Sigmoid colon (tissue), 7 donors: ENCODE measurements around the gene SPAG5. TPM values are rescaled to one million over a fixed set of nuclear protein-coding genes. Genes with fewer than 3 reads are reported as not detected.

ENCODE experiments used
- DNase-seq: peaks from one replicate; pipeline ENCODE4 v3.0.0-alpha.2; 2019
- H3K27ac ChIP-seq, 4 donors: fragments of 200-600 bp; sonication (generic); one replicate each; pipeline ENCODE4 v1.5.1; 2016 to 2019; ENCODE audit warnings: mild to moderate bottlenecking in 1 of 4
- H3K27me3 ChIP-seq, 3 donors: fragments of 200-600 bp; sonication (generic); one replicate each; pipeline ENCODE4 v1.5.1; 2019; ENCODE audit warnings: mild to moderate bottlenecking in 1 of 3
- H3K36me3 ChIP-seq, 4 donors: fragments of 200-600 bp; sonication (generic); one replicate each; pipeline ENCODE4 v1.5.1; 2016 to 2019
- H3K4me1 ChIP-seq, 4 donors: fragments of 200-600 bp; sonication (generic); one replicate each; pipeline ENCODE4 v1.5.1; 2017 to 2019
- H3K4me3 ChIP-seq, 4 donors: fragments of 200-600 bp; sonication (generic); one replicate each; pipeline ENCODE4 v1.5.1; 2017 to 2019; ENCODE audit warnings: mild to moderate bottlenecking in 2 of 4, moderate library complexity in 1 of 4
- H3K9me3 ChIP-seq, 4 donors: fragments of 200-600 bp in 3 of 4; sonication (generic) in 3 of 4; one replicate each; pipeline versions ENCODE4 v1.5.1 to v1.6.1; 2013 to 2019
- EP300 ChIP-seq, 4 donors: sonication (generic); formaldehyde crosslinking; IDR thresholded peaks; one replicate each; pipeline ENCODE4 v1.6.1; 2017; ENCODE audit warnings: antibody characterized with exemption in 4 of 4
- POLR2A ChIP-seq, 2 donors: fragments of 450-650 bp; IDR thresholded peaks; one replicate each; pipeline ENCODE4 v1.6.1; 2016; ENCODE audit warnings: antibody characterized with exemption in 2 of 2, mild to moderate bottlenecking in 2 of 2, moderate library complexity in 2 of 2
- POLR2AphosphoS5 ChIP-seq, 4 donors: sonication (generic); formaldehyde crosslinking; IDR thresholded peaks; one replicate each; pipeline ENCODE4 v1.6.1; 2017; ENCODE audit warnings: antibody characterized with exemption in 4 of 4
- WGBS, 2 donors: extraction: QIAGEN DNeasy Blood & Tissue Kit; methylation state at CpG; one replicate each; pipeline ENCODE4 v1.1.7; 2013; 5-methylcytosine and 5-hydroxymethylcytosine counted together
- intact Hi-C: fragments of 100-400 bp; cut with DNase I; formaldehyde crosslinking; loops from one replicate; pipeline ENCODE4 v1.15.1; 2023
- polyA plus RNA-seq, 3 donors: library from polyadenylated mRNA; stranded (reverse); fragments of 200-250 nt; gene quantifications; one replicate each; pipeline ENCODE4 v1.2.3, GENCODE V29; 2013
- total RNA-seq, 4 donors: library from RNA; depleted of rRNA; stranded (reverse); fragments of >200 nt; gene quantifications; one replicate each; pipeline ENCODE4 v1.1.0, GENCODE V29; 2016
- TF ChIP-seq, protein P1 (sequence below), 4 experiments: fragments of 450-650 bp in 3 of 4; fragments of 200-600 bp in 1 of 4; IDR thresholded peaks; one replicate each; pipeline ENCODE4 v1.5.1; 2016 to 2019; ENCODE audit warnings: antibody characterized with exemption in 4 of 4, mild to moderate bottlenecking in 3 of 4, moderate library complexity in 2 of 4
- donor health status: healthy with polysubstance abuse.
- donor health status: Bipolar disorder and iron deficiency.
- donor health status: healthy.

The SPAG5 gene
- total and polyA plus RNA-seq, 7 donors, result 0.33 to 35.2 (median 3.9) TPM

DNA sequence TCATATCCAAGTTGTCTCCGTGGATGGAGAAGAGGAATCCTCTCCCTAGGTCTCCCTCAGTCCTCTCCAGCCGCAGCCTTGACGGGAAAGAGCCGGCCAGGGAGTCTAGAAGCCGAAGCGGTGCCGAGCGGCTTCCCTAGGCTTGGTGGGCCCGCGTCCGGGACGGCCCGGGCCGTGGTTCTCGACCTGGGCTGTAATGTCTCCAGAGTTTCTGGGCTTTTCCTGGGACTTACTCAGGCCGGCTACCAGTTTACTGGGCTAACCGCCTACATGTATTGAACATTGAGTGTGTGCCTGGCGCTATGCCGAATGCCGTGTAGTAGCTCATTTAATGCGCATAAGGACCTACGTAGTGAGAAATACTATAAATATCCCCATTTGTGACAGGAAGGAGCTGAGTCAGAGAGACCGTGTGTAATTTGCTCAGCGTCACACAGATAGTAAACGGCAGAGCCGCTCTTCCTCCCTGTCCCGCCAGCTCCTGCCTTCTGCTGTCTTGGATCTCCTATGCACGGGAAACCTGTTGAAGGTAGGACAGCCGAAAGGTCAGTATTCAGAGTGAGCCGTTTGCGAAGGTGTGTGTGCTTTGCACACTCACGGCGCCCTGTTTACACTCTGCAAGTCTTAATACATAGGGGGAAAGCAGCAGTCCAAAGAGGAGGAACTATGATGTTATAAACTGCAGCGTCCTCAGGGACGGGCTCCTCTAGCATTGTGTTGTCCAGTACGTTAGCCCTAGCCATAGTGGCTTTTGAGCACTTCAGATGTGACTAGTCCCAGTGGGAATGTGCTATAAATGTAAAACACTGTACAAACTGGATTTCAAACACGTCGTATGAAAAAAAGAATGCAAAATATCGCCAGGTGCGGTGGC lies 723 bp upstream of the SPAG5 start:
- Histone ChIP-seq H3K27ac (peak overlapping the region; percentile 85 to 92 (median 89)), H3K4me1 (peaks cover 2 to 19% (median 14%) of the 10 kb centered on the region in 4 donors), H3K9me3 (no peaks in the 10 kb centered on the region), H3K36me3 (no peaks in the 10 kb centered on the region), H3K4me3 (peak overlapping the region; percentile 52 to 63 (median 55)), H3K27me3 (no peaks in the 10 kb centered on the region)
- WGBS, 2 donors, result 2 to 6% methylated on average over 40 of the region's 40 CpGs
- intact Hi-C loops, result loop anchor here (2.0 to 5.0 kb wide), 2 partner anchors 29 to 47 kb away; partner anchors contain the start of genes PIGS and UNC119
- peak; percentile 87 for DNase-seq
- TF ChIP-seq POLR2A (IDR thresholded peaks at IDR 0.05), result no peak
- TF ChIP-seq POLR2AphosphoS5 (IDR thresholded peaks at IDR 0.05), result peak in 2 of 4 donors; percentile 5 to 33

DNA sequence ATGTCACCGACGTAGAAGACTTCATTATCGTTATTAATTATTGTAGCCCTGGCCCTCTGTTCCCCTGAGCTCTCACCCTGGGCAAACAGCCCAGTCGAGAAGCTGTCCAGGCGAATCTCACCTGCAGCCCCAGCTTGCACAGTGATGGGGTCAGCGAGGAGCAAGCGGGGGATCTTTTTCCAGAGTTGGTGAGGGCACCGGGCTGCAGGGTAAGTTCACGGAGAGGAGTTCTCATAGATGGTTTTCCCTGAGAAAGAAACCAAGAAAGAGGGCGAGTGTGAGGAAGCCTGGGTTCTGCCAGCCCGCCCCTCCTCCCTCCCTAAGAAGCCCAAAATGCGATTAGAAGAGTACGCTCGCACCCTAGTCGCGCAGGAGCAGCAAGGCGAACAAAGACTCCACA lies 436 bp downstream of the SPAG5 start:
- Histone ChIP-seq H3K27me3 (no peaks in the 10 kb centered on the region), H3K27ac (peak overlapping the region; percentile 85 to 92 (median 89)), H3K4me1 (peaks cover 2 to 19% (median 14%) of the 10 kb centered on the region in 4 donors), H3K4me3 (peak overlapping the region; percentile 52 to 63 (median 55)), H3K36me3 (no peaks in the 10 kb centered on the region), H3K9me3 (no peaks in the 10 kb centered on the region)
- no peak for DNase-seq
- intact Hi-C loops, result loop anchor here (2.0 to 5.0 kb wide), 2 partner anchors 28 to 46 kb away; partner anchors contain the start of genes PIGS and UNC119
- WGBS, 2 donors, result 2 to 7% methylated on average over 17 of the region's 17 CpGs
- no peak for TF ChIP-seq POLR2A (IDR thresholded peaks at IDR 0.05)
- TF ChIP-seq, protein P1, sequence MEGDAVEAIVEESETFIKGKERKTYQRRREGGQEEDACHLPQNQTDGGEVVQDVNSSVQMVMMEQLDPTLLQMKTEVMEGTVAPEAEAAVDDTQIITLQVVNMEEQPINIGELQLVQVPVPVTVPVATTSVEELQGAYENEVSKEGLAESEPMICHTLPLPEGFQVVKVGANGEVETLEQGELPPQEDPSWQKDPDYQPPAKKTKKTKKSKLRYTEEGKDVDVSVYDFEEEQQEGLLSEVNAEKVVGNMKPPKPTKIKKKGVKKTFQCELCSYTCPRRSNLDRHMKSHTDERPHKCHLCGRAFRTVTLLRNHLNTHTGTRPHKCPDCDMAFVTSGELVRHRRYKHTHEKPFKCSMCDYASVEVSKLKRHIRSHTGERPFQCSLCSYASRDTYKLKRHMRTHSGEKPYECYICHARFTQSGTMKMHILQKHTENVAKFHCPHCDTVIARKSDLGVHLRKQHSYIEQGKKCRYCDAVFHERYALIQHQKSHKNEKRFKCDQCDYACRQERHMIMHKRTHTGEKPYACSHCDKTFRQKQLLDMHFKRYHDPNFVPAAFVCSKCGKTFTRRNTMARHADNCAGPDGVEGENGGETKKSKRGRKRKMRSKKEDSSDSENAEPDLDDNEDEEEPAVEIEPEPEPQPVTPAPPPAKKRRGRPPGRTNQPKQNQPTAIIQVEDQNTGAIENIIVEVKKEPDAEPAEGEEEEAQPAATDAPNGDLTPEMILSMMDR (IDR thresholded peaks at IDR 0.05), result no peak
- no peak for TF ChIP-seq EP300 (IDR thresholded peaks at IDR 0.05)
- TF ChIP-seq POLR2AphosphoS5 (IDR thresholded peaks at IDR 0.05), result no peak

DNA sequence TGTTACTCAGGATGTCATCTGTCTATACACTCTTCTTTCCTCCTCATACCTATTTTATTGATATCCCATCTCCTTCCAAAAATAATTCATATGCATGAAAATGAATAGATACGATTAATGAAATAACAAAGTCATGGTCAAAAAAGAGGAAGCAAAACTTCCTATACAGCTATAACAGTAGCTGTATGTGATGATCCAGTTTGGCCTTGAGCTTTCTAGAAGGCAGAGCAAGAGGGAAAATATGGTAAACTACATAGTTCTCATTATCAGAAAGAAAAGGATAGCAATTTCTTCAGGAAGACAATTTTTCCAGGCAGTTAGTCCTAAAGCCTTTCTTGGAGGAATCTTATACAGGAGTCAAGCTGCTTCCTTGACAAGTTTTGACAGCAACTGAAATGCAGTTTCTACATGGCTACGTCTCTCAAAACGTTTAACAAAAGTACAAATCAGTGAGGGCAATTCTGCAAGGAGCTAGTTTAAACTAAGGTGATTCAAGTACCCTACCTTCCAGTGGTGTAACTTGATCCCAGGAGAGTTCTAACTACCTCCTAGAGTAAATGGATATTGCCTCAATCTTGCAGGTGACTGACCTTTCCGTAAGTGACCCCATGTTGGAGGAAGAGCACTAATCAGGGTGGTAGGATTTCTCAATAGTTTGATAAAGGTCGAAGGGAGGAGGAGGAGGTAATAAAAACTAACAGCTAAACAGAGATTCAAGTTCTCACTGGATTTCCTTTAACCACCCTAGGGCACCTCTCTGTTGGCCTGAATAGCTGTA lies 1.0 kb downstream of the SPAG5 start:
- H3K4me3 ChIP-seq, result peak overlapping the region in 1 of 4 donors; percentile 57
- WGBS, 2 donors, result 29 to 38% methylated on average over 5 of the region's 5 CpGs
- intact Hi-C loops, result loop anchor here (2.0 to 5.0 kb wide), 2 partner anchors 27 to 45 kb away; partner anchors contain the start of genes PIGS and UNC119

DNA sequence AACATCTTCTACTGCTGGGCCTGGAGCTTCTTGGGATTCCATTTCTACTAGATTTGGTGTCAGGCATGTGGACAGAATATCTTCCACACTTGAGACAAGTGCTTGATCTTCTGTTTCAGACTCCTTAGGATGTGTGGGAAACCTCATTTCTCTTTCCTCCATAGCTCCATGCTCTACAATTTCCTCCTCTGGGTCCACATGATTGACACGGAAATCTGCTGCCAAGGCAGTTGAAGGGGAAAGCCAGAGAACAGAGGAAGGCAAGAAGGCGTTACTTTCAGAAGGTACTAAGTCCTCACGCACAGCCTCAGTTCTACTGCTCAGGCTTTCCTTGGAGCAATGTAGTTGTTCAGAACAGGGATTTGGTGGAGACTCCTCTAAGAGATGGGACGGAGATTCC lies 6.6 kb downstream of the SPAG5 start:
- Histone ChIP-seq H3K4me1 (no peaks in the 10 kb centered on the region), H3K27ac (no peak overlapping the region), H3K9me3 (no peaks in the 10 kb centered on the region), H3K27me3 (no peaks in the 10 kb centered on the region), H3K36me3 (no peaks in the 10 kb centered on the region), H3K4me3 (no peak overlapping the region)
- WGBS, 2 donors, result 96% methylated on average over 4 of the region's 4 CpGs
- no peak for TF ChIP-seq EP300 (IDR thresholded peaks at IDR 0.05)
- TF ChIP-seq, protein P1 (IDR thresholded peaks at IDR 0.05), result no peak
- no peak for TF ChIP-seq POLR2AphosphoS5 (IDR thresholded peaks at IDR 0.05)
- TF ChIP-seq POLR2A (IDR thresholded peaks at IDR 0.05), result no peak
- no peak for DNase-seq
- intact Hi-C loops, result no loop called here

More for the DNA sequence above, 1.0 kb downstream of the SPAG5 start:
- Histone ChIP-seq H3K9me3 (no peaks in the 10 kb centered on the region), H3K27ac (no peak overlapping the region), H3K36me3 (no peaks in the 10 kb centered on the region), H3K4me1 (peaks cover 2 to 19% (median 14%) of the 10 kb centered on the region in 4 donors), H3K27me3 (no peaks in the 10 kb centered on the region)
- TF ChIP-seq POLR2A (IDR thresholded peaks at IDR 0.05) (no peak), POLR2AphosphoS5 (IDR thresholded peaks at IDR 0.05) (no peak), EP300 (IDR thresholded peaks at IDR 0.05) (no peak)
- TF ChIP-seq, protein P1 (IDR thresholded peaks at IDR 0.05), result no peak
- DNase-seq, result no peak
